ENCODE measurements around the gene CYP2C9.
"Not testable (repeated sequence)": the region's sequence is repeated elsewhere in the genome, so short reads cannot be mapped to it uniquely, and the experiment has no call there.

Gene CYP2C9

DNA sequence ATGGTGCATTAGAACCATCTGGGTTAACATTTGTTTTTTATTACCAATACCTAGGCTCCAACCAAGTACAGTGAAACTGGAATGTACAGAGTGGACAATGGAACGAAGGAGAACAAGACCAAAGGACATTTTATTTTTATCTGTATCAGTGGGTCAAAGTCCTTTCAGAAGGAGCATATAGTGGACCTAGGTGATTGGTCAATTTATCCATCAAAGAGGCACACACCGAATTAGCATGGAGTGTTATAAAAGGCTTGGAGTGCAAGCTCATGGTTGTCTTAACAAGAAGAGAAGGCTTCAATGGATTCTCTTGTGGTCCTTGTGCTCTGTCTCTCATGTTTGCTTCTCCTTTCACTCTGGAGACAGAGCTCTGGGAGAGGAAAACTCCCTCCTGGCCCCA is at the start of gene CYP2C9:
Gene CYP2C9 (plus strand): TSS at position 276 of the 400 bp plus-strand sequence. CDS start 25 bp downstream, at position 301.
- no peak for DNase-seq

DNA sequence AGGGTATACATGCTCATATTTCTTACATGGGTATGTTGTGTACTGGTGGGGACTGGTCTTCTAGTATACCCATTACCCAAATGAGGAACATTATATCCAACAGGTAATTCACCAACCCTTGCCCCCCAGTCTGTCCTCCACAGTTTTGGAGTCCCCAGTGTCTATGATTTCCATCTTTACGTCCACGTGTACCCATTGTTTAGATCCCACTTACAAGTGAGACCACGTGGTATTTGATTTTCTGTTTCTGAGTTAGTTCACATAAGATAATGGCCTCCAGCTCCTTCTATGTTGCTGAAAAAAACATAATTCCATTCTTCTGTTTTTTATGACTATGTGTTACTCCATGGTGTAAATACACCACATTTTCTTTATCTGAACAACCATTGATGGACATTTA is 49.3 kb upstream of the CYP2C9 start:
- no peak for DNase-seq

DNA sequence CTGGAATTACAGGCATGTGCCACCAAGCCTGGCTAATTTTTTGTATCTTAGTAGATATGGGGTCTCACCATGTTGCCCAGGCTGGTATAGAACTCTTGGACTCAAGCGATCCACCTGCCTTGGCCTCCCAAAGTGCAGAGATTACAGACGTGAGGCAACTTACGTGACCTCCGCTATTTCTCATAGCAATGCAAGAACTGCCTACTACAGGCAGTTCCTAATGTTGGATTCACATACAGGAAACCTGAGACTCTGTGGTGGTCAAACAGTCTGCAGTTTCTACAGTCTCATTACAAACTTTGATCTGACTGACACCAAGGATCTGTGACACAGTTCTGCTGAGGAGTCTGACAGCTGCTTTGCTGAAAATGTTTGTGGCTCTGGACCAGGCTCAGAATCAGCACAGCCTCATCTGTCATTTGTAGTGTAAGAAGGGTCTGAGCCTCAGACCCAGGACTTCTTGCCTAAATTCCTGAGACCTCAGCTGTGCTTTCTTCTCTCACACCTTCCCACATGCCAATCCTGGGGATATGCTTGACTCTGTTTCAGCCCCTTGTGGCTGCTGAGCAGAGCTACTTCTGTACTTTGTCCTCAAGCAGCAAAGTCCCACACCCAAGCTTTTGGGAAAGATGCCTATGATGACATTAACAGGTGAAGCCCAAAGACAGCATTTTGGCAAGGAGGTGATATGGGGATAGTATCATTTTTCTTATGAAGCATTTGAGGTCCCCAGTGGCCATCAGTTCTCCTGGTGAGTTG is 48.0 kb upstream of the CYP2C9 start:
- DNase-seq: no peak

DNA sequence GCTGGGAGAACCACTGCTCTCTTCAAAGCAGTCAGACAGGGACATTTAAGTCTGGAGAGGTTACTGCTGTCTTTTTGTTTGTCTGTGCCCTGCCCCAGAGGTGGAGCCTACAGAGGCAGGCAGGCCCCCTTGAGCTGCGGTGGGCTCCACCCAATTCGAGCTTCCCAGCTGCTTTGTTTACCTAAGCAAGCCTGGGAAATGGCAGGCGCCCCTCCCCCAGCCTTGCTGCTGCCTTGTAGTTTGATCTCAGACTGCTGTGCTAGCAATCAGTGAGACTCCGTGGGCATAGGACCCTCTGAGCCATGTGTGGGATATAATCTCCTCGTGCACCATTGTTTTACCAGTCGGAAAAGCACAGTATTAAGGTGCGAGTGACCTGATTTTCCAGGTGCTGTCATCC is 40.0 kb upstream of the CYP2C9 start:
- DNase-seq: not testable (repeated sequence)

DNA sequence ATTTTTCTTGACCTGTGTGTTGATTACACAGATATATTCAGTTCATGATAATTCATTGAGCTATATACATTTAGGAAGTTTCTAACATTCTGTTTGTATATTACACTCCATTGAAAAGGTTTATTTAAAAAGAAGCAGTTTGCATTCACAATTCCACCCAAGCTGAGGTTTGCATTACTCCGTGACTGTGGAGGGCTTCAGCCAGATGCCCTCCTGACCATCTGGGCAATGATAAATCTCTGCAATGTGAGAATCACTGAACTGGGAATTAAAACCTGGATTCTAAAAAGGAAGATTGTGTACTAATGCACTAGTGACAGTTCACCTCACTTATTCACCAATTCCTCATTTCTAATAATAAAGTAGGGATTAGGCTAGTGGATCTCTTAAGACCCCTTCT is 36.4 kb upstream of the CYP2C9 start:
- no peak for DNase-seq

DNA sequence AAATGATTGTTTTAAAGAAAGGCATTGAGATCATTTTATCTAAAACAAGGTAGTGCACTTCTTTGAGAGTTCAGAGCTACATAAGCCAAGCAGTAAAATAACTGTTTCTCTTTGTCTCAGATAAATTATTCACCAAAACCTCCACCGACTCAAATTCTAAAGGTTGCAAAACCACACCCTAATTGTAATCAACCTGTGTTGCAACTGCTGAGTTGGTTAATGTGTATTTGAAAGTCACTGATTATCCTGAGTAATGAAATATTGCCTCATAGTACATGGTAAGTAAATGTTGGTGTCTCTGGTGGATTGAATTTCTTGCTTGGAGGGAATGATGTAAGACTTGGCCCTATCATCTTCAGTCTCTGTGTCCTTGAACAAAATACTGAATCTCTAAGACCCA is 35.9 kb upstream of the CYP2C9 start:
- no peak for DNase-seq

DNA sequence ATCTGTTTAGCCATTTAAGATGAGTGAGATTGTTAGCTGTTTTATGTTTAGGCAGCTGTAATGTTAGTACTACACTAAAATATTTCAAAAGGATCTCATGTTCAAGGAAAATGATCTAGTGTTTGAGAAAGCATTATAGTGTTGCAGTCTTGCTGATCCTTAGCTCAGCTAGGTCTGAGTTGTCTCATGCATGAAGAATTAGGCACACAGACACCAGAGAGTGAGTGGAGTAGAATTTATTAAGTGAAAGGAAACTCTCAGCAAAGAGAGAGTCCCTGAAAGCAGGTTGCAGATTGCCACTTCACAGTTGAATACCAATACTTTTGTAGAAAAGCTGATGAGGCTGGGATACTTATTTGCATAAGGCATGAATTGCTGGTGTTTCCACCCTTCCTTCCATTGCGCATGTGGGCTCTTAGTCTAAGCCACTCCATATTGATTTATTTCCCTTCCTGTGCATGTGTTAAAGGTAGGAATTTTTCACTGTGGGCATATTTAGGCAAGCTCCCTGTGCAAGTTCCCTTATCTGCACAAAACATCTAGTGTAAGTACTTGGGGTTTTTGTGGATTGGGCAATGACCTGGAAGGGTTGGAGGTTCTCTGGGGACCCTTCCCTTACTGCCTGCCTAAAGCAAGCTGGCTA is 33.8 kb upstream of the CYP2C9 start:
- DNase-seq: not testable (repeated sequence)

DNA sequence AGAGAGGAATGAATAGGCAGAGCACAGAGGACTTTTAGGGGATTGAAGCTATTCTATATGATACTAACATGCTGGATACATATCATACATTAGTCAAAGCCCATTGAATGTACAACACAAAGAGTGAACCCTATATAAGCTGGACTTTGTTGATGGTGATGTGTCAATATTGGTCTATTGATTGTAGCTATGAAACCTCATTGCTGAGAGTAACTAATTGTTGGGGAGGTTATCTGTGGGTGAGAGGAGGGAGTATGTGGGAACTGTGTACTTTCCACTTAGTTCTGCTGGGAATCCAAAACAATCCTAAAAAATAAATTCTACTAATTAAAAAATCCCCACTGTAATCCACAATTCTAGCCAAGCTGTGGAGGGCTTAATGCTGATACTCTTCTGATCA is 22.0 kb upstream of the CYP2C9 start:
- no peak for DNase-seq

DNA sequence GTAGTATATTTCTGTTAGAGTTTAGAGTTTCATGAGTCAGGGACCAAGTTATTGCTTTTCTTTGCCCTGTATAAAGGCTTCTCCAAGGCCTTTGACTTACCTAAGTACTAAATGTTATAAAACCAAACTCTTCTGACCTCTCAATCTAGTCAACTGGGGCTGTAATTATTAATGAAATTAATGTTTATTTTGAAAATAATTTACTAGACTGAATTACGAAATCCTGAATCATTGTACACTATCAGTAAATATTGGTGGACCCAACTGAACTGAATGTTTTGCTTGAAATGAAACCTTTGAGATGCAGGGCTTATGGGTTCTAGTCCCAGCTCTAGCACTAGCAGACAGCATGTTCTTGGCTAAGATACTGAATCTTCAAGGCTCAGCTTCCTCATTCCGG is 1.7 kb upstream of the CYP2C9 start:
- no peak for DNase-seq

DNA sequence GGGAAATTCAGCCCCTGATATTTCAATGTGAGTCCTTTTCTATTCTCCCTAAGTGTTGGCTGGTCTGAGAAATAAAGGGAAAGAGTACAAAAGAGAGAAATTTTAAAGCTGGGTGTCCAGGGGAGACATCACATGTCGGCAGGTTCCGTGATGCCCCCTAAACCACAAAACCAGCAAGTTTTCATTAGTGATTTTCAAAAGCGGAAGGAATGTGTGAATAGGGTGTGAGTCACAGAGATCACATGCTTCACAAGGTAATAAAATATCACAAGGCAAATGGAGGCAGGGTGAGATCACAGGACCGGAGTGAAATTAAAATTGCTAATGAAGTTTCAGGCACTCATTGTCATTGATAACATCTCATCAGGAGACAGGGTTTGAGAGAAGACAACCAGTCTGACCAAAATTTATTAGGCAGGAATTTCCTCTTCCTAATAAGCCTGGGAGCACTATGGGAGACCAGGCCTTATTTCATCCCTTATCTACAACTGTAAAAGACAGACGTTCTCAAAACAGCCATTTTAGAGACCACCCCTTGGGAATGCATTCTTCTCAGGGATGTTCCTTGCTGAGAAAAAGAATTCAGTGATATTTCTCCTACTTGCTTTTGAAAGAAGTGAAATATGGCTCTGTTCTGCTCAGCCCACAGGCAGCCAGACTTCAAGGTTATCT is 5.1 kb downstream of the CYP2C9 start:
- not testable (repeated sequence) for DNase-seq

DNA sequence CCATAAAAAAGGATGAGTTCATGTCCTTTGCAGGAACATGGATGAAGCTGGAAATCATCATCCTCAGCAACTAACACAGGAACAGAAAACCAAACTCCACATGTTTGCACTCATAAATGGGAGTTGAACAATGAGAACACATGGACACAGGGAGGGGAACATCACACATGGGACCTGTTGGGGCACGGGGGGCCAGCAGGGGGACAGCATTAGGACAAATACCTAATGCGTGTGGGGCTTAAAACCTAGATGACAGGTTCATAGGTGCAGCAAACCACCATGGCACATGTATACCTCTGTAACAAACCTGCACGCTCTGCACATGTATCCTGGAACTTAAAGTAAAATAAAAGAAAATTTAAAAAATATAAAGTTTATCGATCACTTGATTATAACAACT is 7.7 kb downstream of the CYP2C9 start:
- DNase-seq: not testable (repeated sequence)

DNA sequence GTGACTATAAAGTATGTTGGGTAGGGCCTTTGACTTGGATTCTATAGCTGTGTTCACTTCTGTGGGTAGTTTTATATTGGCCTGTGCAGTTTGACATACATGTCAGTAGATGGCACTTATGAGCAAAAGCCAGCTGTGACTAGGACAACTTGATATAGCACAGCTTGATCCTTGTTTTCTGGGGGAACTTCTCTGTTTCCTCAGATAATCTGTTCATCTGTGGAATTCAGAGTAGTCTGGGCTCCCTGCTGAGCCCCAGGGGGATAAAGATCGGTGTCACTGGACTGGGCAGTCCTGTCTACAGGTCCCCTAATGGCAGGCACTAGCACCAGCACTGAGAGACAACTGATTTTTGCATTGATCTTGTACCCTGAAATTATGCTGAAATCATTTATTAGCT is 25.4 kb downstream of the CYP2C9 start:
- peak; percentile 0 to 5 for DNase-seq

DNA sequence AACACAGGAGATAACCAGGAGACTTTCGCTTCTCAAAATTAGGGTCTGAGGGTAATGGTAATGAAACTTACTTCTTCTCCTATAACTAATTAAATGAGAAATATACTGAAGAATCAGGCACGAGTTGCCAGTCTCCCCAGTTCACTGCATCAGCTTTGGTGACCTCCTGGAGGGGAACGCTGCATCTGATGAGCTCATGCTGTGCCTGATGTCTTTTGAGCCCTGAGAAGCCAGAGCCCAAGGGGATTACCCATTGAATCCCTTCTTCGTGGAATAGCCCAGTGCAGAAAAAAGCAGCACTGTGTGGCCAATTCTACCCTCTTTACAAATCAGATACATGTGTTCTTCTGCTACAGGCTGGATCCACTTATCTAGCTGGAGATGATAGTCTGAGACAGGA is 45.1 kb downstream of the CYP2C9 start:
- no peak for DNase-seq

DNA sequence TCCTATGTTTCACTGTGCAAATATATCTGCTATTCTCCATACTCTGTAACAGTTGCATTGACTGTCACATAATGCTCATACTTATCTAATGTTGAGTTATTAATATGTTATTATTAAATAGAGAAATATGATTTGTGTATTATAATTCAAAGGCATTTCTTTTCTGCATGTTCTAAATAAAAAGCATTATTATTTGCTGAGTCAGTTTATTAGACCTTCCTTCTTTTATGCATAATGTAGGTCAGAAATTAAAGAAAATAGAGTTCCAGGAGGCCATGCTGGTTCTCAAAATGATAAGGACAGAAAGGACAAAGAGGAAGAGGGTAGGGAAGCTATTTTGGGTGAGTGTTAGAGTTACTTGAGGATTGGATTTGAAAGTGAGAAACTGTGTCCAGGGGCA is 50.7 kb downstream of the CYP2C9 start:
- no peak for DNase-seq

DNA sequence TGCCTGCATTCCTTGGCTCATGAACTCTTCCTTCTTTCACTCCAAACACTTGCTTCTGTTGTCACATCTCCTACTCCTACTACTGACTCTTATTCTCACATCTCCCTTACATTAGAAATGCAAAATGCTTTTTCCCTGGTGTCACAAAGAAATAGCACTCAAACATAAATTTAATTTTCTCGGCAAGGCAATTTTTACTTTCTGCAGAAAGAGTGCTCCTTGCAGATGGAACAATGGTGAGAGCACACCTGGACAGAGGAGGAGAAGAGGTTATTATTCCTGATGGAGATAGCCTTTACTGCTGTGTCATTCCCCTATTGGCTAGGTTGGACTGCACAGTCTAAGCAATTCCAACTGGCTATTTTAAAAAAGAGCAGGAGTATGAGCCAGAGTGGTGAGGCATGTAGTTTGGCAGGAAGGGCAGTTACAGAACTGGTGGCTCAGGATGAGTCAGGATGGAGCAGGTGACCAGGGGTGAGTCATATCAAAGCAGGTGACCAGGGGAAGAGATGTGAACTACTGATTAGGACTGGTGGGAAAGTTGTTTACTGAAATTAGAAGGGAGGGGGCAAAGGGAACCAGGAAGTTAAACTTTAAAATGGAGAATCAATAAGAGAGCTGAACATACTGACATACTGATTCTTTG is 52.9 kb downstream of the CYP2C9 start:
- no peak for DNase-seq

DNA sequence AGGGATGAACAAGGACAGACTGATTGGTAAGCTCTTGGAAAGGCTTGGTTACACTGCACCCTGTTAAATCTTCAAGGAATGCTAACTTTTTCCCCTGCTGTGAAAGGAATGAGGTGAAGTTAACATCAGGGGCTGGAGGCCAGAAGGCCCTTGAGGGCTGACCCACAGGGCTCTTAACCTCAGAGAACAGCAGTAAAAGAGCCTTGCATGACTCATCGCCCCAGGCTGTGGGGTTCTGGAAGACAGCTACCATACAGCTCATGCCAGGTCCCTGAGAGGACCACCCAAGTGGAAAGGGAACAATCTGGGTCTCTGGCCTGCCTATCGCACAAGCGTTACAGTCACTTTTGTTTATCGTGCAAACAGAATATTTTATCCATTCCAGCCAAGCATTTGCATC is 54.4 kb downstream of the CYP2C9 start:
- DNase-seq: no peak

DNA sequence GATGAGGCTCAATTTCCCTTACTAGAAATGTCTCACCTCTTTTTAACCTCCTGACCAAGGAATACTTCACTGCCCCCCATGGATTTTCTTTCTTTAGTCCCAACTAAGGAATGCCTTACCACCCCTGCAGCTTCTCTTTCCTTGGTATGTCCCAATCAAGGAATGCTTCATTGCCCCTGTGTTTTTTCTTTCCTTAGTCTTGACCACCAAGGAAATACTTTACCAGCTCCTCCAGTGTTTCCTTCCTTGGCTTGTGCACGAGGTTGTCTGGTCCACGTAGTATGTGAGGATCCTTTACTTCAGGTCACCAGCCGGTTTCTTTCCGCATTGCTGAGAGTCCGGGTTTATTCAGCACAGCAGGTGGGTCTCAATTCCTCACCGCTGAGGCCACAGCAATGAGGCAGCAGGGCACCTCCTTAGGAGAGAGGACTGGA is 59.3 kb downstream of the CYP2C9 start:
- no peak for DNase-seq

DNA sequence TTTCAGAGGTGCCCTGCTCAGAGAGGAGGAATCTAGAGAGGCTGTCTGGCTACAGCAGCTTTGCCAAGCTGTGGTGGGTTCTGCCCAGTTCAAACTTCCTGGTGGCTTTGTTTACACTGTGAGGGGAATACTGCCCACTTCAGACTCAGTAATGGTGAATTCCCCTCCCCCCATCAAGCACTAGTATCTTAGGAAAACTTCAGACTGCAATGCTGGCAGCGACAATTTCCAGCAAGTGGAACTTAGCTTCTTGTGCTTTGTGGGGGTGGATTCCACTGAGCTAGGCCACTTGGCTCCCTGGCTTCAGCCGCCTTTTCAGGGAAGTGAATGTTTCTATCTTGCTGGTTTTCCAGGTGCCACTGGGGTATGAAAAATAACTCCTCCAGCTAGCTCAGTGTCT is 88.0 kb downstream of the CYP2C9 start:
- no peak for DNase-seq

DNA sequence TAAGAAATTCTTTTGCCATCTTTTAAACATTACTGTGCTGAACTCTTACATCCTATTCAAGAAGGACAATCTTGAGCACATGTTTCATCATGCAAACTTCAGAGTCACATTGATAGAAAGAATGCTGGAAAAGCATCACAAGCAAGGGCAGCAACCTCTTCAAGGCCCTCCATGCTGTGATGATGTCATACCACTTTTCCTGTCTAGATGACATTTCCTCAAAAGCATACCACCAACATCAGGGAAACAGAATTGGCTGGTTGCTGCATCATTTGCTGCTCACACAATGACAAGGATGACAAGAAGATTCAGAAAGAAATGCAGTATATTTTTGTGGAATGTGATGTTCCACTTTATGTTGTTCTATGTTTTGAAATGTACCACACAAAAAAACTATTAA is 93.2 kb downstream of the CYP2C9 start:
- DNase-seq: no peak

DNA sequence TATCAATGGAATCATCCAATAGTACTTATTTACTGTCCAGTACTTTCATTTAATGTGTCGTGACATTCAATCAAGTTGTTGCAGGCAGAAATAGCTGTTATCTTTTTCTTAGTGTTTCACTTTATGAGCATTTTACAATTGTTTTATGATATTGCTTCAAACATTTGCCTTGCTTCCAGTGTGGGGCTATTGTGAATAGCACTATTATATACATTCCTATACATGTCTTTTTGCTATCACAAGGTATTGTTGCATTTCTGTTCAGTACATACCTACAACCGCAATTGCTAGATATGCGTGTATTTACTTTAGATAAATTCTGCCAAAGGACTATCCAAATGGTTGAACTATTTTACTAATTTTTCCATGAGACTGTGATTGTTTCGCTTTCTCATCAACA is 95.9 kb downstream of the CYP2C9 start:
- DNase-seq: no peak

DNA sequence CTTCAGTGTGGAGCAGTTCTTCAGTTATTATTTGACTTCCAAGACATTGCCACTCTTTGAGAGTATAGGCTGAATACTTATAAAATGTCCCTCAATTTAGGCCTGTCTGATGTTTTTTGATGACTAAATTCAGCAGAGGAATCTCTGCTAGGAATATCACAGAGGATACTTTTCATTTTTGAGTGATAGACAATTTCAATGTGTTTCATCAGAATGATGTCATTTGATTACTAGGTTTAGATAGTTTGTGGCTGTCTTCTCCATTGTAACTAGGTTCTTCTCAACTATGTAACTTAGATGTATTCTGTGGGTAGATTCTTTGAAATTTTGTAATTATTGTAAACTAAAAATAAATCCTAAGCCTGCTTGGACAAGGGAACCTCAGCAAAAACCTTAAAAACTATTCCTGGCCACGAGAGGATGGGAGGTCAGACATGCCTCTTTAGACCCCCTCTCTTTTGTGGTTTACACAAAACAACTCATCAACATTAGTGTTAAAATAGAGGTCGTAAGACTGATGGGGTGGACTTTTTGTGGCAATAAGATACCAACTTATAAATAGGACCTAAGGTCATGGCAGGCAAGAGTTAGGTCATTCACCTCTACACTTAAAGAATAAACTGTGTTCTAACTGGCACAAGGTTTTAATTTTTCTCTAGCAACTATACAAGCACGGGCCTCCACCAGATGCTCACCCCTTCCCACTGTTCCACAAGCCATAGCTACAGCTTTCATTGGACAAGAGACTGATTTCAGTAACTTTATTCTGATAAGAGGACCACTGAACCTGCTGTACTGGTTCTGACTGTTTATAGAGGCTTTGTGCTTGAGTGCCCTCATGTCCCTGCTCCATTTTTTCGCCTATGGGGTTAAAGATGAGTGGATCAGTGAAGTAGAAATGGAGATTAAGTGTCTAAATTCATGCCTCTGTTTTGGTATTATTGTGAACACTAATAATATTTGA is 97.2 kb downstream of the CYP2C9 start:
- DNase-seq: no peak

DNA sequence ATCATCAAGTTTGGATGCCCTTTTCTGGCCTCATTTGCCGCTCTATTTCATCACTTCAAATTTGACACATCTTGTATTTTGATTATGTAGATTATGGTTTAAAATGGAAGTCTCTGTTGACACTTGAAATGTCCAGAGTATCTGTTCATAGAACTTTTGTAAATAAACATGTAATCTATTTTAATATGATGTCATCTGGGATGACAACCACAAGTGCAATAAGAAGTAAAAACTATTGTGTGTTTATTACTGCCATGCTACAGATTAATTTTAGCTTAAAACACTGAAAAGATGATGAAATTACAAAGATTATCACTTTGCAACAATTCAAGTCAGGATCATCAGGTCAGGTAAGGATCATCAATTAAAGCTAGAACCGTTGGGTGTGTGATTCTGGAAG is 100.8 kb downstream of the CYP2C9 start:
- no peak for DNase-seq

Measured in NCI-H2081 (cell line).